ENCODE data around the gene BUD31. TPM values are rescaled to one million over a fixed set of nuclear protein-coding genes. Genes with fewer than 3 reads are reported as not detected.
A peak's percentile ranks its signal among the peaks of the same experiment; 100 is the strongest.
"Not testable (repeated sequence)": the region's sequence is repeated elsewhere in the genome, so short reads cannot be mapped to it uniquely, and the experiment has no call there.

BUD31 gene
- total RNA-seq, 1 donor from 2014 or later, result 36.0 TPM

DNA sequence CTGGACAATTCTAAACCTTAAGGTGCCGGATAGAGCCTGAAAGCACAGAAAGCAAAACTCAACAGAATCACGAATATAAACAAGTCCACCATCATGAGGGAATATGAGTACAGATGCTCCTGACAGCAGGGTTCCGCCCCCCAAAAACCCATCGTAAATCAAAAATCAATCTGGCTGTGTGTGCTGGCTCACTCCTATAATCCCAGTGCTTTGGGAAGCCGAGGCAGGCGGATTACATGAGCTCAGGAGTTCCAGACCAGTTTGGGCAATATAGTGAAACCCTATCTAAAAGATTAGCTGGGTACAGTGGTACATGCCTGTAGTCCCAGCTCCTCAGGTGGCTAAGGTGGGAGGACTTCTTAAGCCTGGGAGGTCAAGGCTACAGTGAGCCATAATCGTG is 12.2 kb downstream of the BUD31 start:
- DNase-seq (no peak), ATAC-seq (no peak)
- intact Hi-C loops (cut with micrococcal nuclease), result no loop called here

DNA sequence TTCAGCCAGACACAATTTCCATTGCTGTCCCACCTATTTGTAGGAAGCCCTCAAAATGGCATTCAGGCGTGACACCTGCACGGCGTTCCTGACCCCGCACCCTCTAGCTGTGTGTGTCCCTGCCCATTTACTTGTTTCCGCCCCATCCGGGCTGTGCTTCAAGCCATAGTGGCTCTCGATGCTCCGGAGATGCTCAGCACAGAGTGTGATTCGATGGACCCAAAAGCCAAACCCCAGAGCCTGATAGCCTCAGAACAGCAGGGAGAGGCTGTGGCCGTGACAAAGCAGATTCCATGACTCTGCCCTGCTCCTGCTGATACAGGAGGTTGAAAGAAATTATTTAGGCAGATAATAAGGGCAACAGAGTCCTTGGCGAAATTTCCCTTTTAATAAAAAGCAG is 13.4 kb downstream of the BUD31 start:
- ATAC-seq, result no peak
- no peak for DNase-seq
- intact Hi-C loops (cut with micrococcal nuclease), result no loop called here

DNA sequence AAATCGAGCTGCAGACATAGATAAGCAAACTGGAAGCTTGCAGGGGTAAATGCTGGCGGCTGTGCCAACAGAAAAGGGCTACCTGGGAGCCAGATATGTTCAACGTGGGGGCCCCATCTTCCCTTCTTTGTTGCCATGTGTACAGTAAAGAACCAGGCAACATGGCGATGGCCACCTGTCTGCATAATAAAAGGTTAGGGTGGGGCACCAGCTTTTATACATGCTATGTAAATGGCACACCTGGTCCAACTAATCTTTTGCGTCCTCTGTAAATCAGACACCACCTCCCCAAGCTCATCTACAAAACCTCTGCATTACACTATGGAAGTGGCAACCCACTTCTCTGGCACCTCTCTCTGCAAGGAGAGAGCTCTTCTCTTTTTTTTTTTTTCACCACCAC is 13.9 kb downstream of the BUD31 start:
- intact Hi-C loops (cut with micrococcal nuclease), result no loop called here

DNA sequence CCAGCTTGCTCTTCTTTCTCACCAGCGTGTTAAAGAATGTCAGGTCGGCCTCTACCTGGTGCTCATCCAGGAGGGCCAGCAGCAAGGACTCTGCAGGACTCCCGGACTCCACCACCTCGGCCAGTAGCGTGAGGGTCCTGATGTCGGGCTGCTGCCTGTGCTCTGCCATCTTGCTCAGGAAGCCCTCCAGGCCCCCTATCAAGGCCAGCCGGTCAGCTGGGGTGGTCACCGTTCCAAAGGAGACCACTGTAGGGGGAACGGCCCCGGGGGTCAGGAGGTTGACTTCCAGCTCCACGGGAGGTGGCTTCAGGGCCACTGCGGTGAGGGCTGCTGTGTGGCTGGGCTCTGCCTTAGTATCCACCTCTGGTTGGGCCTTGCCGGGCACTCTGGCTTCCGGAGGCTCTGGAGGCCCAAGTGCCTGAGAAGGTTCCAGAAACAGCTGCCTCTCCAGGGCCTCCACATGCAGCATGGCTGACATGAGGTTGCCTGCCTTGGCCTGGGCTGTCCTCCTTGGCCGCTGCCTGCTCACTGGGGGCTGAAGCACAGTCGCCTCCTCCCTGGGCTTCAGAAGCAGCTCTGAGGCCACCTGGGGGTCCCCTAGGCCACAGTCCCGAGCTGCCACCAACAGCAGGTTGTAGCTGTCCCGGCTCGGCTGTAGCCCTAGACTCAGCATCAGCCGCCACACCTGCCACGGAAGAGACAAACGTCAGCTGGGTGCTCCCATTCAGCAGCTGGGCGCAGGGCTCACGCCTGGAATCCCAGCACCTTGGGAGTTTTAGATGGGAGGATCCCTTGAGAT is 16.4 kb downstream of the BUD31 start:
- ATAC-seq, result no peak
- intact Hi-C loops (cut with micrococcal nuclease), result no loop called here

More for the DNA sequence above, 13.9 kb downstream of the BUD31 start:
- ATAC-seq (no peak), DNase-seq (no peak)

DNA sequence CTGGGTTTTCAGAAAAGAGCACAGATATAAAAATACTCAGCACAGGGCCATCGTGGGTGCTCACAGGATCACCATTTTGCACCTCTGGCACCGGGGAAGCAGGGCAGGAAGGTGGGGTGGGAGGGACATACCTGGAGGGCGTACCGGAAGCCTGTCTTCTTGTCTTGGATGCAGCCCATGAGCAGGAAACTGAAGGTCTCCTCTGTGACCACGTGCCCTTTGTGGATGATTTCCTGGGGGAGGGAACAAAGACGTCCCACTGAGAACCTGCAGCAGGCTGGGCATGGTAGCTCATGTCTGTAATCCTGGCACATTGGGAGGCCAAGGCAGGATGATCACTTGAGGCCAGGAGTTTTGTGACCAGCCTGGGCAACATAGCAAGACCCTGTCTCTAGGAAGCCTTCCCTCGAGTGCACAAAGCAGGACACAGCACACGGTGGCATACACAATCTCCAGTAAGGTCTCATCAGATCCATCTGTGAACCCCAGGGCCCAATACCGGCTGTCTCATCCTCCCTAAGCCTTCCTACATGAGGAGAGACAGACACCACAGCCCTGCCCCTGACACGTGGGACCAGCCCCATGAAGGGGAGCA is 20.3 kb downstream of the BUD31 start:
- DNase-seq (no peak), ATAC-seq (no peak)
- intact Hi-C loops (cut with micrococcal nuclease), result no loop called here

More for the DNA sequence above, 16.4 kb downstream of the BUD31 start:
- no peak for DNase-seq

DNA sequence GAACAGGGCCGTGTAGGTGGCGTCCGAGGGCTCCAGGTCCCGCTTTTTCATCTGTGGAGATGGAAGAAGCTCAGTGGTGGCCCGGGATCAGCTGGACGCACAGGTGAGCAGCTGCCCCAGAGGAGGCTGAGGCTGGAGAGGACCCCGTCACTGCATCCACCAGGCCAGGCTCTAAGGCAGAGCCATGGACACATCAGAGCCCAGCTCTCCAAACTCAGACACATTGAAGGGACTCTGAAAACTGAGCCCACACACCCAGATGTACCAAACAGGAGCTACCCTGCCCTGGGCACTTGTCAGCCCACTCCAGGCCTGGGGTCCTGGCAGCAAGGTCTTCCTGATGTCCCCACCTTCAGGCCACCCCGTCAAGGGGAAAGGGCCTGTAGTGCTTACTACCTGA is 21.0 kb downstream of the BUD31 start:
- ATAC-seq, result no peak

DNA sequence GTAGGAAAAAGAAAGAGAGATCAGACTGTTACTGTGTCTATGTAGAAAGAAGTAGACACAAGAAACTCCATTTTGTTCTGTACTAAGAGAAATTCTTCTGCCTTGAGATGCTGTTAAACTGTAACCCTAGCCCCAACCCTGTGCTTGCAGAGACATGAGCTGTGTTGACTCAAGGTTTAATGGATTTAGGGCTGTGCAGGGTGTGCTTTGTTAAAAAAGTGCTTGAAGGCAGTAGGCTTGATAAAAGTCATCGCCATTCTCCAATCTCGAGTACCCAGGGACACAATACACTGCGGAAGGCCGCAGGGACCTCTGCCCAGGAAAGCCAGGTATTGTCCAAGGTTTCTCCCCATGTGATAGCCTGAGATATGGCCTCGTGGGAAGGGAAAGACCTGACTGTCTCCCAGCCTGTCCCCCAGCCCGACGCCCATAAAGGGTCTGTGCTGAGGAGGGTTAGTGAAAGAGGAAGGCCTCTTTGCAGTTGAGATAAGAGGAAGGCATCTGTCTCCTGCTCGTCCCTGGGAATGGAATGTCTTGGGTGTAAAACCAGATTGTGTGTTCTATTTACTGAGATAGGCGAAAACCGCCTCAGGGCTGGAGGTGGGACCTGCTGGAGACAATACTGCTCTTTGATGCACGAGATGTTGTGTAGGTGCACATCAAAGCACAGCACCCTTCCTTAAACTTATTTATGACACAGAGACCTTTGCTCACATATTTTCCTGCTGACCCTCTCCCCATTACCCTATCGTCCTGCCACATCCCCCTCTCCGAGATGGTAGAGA is 23.2 kb downstream of the BUD31 start:
- intact Hi-C loops (cut with micrococcal nuclease); ATAC-seq: not testable (repeated sequence)
- peak; percentile 0 for DNase-seq

More for the DNA sequence above, 21.0 kb downstream of the BUD31 start:
- no peak for DNase-seq
- intact Hi-C loops (cut with micrococcal nuclease), result no loop called here

DNA sequence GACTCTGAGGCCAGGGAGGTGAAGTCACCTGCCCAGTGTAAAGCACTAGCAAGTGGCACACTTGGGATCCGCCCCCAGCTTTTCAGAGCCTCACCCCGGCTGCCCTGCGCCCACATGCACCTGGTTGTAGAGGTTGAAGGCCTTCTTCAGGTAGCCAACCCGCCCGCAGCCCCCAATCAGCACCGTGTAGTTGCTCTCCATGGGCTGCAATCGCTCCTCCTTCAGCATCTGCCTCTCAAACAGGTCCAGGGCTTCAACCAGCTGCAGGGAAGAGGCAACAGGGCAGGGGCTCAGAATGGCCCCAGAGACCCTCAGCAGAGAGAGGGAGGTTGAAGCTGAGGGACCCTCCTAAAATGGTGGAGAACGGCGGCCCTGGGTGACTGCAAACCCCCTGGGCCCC is 24.4 kb downstream of the BUD31 start:
- intact Hi-C loops (cut with micrococcal nuclease), result no loop called here
- DNase-seq (no peak), ATAC-seq (no peak)

DNA sequence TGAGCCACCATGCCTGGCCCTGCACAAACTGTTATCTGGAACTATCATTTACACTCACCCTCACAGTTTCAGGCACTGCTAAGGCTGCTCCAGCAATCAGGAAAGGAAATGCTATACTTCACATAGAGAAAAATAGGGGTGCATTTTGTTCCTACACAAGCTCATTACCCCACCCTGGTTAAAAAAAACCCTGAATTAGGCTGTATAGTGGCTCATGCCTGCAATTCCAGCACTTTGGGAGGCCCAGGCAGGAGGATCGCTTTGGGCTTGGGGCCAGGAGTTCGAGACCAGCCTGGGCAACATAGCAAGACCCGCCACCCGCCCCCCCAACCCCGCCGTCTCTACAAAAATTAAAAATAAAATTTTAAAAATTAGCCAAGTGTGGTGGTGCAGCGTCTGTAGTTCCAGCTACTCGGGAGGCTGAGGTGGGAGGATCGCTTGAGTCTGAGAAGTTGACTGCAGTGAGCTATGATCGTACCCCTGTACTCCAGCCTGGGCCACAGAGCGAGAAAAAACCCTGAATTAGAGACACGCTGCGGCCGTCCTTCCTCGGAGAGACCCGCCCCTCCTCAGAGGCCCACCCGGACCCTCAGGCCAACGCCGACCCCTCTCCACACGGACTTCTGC is 29.3 kb downstream of the BUD31 start:
- DNase-seq, result no peak
- peak; percentile 25 for ATAC-seq
- intact Hi-C loops (cut with micrococcal nuclease), result no loop called here

DNA sequence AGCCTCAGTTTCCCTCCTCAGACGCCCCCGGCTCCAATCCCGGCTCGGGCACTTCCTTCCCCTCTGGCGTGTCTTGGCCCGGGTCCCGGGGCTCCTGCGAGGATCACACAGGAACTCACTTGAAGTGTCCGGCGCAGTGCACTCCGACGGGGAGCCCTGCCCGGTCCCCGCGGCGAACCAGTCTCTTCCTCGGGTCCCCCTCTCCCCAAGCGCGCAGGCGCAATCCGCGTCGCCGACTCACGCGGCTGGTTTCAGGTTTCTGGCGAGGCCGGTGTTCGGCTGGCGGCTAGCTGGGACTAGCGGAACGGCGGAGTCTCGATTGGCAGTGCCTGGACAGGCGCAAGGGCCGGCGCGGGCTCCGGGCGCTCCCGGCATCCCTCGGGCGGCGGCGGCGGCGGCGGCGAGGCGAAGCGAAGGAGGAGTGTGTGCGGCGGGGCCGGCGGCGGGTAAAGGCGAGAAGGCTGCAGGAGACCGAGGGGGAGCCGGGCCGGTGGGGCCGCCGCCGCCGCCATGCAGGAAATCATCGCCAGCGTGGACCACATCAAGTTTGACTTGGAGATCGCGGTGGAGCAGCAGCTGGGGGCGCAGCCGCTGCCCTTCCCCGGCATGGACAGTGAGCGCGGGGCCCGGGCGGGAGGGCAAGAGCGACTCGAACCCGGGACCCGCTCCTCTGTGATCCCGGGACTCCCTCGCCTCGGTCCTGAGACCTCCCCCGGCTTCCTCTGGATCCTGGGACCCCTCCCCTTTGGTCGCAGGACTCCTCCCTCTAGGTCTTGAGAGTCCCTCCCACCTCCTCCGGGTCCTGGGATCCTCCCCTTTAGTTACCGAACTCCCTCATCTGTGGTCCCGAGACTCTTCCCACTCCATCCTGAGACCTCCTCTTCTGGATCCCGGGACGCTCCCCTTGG is 30.1 kb downstream of the BUD31 start, which contains the start of the genes CPSF4 and PTCD1:
CPSF4 (plus strand) TSS at position 371 of the 908 bp plus-strand sequence; CDS start at position 511, 140 bp downstream.
PTCD1 (minus strand) TSS at position 226 of the 908 bp plus-strand sequence. CDS start 3,556 bp downstream, outside the sequence.
- ATAC-seq, result peak; percentile 98
- intact Hi-C loops (cut with micrococcal nuclease), result no loop called here

DNA sequence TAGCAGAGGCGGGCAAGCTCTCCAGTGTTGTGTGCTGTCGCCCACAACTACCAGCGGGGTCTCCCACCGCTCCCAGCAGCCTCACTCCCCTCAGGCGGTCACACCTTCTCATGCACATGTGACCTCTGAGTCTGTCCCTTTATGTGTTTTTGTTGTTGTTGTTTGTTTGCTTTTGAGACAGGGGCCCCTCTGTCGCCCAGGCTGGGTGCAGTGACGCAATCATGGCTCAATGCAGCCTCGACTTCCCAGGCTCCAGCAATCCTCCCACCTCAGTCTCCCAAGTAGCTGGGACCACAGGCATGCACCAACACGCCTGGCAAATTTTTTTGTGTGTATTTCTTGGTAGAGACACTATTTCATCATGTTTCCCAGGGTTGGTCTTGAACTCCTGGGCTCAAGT is 31.4 kb downstream of the BUD31 start:
- DNase-seq, result no peak
- intact Hi-C loops (cut with micrococcal nuclease), result no loop called here
- ATAC-seq, result no peak

More for the DNA sequence above, 30.1 kb downstream of the BUD31 start, which contains the start of the genes CPSF4 and PTCD1:
- DNase-seq, result peak; percentile 98

DNA sequence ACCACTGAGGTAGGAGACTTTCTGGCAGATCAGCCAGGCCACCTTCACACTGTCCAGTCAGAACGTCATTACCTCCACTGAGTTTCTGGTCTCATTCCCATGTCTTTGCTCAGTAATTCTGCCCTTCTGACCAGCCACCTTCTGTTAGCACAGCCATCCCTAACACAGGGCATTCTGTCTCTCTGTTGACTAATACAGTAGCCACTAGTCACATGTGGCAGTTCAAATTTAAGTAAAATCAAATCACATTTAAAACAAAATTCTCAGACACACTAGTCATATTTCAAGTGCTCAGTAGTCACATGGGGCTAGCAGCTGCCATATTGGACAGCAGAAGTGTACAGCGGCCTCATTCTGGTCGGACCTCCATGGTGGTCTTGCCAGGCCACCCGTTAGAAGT is 37.3 kb downstream of the BUD31 start:
- no peak for ATAC-seq
- no peak for DNase-seq
- intact Hi-C loops (cut with micrococcal nuclease), result no loop called here

DNA sequence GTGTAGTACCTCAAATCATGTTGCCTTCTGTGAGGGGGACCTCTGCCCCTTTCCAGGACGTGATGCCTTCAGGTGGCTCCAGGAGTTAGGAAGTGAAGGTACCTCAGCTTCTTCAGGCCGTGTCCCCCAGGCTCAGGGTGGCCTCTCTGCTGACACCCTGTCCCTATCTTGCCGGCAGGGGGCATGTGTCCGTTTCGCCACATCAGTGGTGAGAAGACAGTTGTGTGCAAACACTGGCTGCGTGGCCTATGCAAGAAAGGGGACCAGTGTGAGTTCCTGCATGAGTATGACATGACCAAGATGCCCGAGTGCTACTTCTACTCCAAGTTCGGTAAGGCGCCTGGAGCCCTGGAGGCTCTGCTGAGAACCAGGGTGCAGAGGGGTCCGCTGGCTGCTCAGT is 39.2 kb downstream of the BUD31 start:
- intact Hi-C loops (cut with micrococcal nuclease), result no loop called here

DNA sequence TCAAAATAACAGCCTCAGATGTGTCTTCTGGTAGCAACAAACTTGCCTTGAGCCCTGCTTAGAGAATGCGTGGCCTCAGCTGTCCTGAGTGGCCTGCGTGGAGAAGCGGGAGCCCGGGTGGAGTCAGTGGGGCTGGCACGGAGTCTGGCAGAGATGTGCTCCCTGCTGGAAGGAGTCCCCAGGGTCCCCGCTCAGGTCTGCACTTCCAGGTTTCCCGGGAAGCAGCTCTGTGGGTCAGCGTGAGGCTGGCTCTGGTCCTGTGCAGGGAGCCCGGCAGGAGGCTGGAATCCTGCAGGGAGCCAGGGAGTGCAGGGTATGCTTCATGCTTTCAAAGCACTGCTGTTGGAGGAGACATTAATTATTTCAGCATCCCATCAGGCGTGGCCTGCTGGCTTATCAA is 40.1 kb downstream of the BUD31 start:
- intact Hi-C loops (cut with micrococcal nuclease), result no loop called here
- ATAC-seq, result no peak
- DNase-seq, result no peak

More for the DNA sequence above, 39.2 kb downstream of the BUD31 start:
- DNase-seq (no peak), ATAC-seq (no peak)

DNA sequence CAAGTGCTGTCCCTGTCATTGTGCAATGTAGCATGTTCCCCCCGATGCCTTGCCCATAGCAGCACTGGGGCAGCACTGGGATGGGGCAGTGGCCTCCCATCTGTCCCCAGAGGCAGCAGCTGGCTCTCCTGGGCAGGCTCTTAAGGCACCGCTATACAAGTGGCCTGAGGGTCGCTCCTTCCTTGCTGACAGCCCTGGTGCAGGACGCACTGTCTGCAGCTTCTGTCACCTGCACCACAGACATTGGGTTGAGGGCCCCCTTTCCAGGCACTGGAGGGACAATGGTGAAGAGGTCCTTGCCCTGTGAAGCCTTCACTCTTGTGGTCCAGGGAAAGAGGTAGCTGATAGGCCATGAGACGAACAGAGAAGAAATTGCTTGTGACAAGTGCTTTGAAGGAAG is 40.6 kb downstream of the BUD31 start:
- ATAC-seq (no peak), DNase-seq (no peak)
- intact Hi-C loops (cut with micrococcal nuclease), result no loop called here

DNA sequence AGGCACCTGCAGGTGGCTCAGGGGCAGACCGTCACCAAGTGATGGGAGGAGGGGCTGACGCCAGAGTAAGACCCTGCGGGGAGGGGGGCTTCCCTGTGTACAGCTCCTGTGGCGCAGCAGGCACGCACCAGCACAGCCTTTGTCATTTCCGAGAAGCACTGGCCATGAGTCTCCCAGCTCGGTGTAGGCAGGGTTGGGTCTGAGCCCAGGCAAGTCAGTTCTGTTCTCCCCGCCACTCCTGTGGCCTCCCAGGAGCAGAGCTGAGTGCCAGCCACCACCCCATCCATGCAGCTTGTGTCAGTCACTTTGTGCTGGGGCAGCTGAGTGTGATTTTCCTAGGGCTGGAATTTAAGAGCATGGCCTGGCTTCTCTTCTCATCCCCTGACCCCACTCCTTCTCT is 43.2 kb downstream of the BUD31 start:
- DNase-seq, result no peak
- intact Hi-C loops (cut with micrococcal nuclease), result no loop called here
- peak; percentile 62 for ATAC-seq

DNA sequence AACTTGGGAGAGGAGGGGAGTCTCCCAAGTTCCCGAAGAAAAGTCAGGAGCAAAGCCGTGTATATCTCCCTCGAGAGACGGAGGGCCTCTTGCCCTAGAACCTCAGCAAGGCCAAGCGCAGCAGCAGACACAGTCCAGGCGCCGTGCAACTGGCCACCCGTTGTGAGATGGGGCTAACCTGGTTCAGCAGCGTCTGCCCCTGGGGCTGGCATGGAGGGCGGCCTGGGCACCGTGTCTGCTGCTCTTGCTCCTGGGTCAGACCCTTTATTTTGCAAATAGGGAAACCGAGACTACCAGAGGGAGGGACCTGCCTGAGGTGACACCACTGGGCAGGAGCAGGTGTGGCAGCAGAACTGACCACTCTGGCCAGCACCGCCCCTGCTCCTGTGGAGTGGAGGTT is 43.8 kb downstream of the BUD31 start:
- intact Hi-C loops (cut with micrococcal nuclease), result no loop called here
- DNase-seq, result no peak
- no peak for ATAC-seq

DNA sequence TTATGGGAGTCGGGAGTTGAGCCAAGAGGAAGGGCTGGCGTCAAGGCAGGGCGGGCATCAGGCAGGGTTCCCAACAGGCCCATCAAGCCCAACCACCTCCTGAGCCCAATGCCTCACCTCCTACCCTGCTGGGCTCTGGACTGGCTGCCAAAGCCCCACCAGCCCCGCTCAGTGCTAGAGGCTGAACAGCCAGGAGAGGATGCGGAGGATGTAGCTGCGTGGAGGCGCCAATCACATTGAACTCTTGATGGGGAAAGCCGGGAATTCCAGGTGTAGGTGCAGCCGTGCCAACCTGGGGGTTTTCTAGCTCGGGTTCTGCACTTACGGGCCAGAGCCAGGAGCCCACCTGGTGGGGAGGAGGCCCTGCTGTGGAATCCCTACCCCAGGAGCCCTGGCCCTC is 44.3 kb downstream of the BUD31 start:
- ATAC-seq (peak; percentile 54), DNase-seq (peak; percentile 50)

More for the DNA sequence above, 44.3 kb downstream of the BUD31 start:
- intact Hi-C loops (cut with micrococcal nuclease), result no loop called here
